Activated T-cell treated with anti-CD3 and anti-CD28 coated beads for 4 hours (primary cell): ENCODE measurements around the gene LATS1.
"Not testable (repeated sequence)": the region's sequence is repeated elsewhere in the genome, so short reads cannot be mapped to it uniquely, and the experiment has no call there.

Source experiments
- DNase-seq: peaks from one replicate; pipeline ENCODE4 v3.0.0-alpha.2; 2020

LATS1 gene

DNA sequence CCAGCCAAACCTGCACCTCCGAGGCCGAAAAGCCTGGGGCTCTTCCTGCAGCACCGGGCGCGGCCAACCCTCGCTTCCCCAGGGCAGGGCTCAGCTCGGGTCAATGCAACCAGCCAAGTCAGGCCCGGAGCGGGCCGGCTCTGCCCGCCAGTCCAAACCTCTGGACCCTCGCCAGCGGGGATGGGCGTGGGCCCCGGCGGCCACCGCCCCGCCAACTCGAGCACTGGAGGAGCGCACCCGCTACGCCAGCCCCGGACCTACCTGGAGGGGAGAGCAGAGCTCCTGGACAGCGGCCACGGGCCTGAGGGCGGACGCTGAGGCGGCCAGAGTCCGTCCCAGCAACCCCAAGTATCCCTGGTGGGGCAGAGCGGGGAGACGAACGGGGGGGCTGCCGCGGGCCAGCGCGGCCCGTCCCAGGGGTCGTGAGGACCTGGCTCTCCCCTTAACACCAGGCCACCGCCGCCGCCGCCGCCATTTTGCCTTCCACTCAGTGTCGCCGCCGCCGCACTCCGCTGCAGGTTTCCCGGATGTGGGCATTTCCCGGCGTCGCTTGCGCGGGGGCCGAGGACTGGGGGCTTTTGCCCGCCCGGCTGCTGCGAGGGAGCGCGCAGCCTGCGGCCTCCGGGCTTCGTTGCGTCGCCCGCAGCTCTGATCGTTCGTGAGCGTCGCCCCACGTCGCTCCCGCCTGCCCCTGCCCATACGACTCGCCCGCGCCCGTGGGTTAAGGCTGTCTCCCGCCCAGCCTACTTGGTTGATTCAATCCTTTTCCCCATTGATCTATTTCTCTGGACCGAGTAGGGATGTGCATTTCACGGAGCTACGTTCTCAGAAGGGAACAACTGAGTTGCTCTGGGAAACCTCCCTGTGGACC lies at the start of gene LATS1:
LATS1 (minus strand) TSS at position 514 of the 871 bp plus-strand sequence. CDS start 15,975 bp downstream, outside the sequence.
- peak; percentile 88 for DNase-seq

DNA sequence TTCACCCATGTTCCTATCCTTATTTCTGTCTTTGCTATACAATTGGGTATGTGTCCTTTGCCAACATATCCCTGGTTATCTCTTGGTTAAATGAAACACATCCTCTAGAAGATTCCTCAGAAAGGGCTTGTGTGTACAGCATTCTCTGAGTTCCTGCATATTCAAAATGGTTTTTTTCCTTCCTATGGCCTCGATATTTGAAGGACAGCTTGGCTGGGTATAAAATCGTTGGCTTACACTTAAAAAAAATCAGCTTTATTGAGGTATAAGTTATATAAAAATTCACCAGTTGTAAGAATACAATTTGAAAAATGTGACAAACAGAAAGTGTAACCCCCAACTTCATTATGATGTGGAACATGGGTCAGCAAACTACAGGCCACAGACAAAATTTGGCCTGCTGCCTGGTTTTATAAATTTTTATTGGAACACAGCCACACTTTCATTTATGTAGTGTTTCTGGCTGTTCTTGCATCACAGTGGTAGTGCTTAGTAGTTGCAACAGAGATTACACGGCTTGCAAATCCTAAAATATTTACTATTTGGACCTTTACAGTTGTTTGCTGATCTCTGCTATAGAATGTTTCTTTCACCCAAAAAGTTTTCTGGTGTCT lies 48.4 kb upstream of the LATS1 start:
- no peak for DNase-seq

DNA sequence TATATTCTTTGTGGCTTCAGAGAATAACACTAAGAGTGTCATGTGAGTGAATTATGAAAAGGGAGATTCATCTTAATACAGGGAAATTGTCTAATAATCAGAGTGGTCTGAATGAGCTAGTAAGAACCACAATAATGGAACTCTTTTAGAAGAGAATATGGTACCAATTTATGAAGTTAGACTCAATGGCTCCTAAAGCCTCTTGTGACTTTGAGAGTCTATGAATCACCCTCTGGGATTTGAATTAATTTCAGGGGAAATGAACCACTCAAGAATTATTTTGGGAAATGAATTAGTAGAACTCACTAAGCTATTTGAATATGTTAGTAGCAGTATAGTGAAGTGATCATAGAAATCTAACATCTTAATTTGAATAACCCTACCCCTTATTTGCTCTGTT lies 46.0 kb upstream of the LATS1 start:
- DNase-seq: no peak

DNA sequence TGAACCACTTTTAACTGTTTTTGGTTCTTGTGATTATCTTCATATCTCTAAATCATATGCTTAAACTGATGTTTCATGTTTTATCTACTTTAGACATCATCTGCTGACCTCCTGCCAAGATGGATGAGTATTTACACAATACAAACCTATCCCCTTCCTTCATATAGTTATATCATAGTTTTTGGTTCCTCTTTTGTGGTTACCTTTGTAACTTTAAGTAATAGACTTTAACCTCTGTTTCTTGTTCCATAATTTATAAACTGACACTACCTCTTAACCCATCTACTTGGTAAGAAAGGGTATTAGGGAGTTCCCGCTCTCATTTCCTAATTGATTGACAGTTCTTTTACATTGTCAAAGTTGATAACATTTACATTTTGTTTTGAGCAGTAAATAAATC lies 43.5 kb upstream of the LATS1 start:
- DNase-seq: no peak

DNA sequence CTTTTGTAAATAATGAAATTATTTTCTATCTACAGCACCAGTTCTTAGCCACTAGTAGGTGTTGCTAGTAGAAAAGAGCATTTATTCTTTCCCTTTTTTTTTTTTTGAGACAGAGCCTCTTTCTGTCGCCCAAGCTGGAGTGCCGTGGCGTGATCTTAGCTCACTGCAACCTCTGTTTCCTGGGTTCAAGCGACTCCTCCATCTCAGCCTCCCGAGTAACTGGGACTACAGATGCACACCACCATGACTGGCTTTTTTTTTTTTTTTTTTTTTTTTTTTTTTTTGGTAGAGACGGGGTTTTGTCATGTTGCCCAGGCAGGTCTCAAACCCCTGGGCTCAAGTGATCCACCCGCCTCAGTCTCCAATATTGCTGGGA lies 38.3 kb upstream of the LATS1 start:
- DNase-seq: no peak

DNA sequence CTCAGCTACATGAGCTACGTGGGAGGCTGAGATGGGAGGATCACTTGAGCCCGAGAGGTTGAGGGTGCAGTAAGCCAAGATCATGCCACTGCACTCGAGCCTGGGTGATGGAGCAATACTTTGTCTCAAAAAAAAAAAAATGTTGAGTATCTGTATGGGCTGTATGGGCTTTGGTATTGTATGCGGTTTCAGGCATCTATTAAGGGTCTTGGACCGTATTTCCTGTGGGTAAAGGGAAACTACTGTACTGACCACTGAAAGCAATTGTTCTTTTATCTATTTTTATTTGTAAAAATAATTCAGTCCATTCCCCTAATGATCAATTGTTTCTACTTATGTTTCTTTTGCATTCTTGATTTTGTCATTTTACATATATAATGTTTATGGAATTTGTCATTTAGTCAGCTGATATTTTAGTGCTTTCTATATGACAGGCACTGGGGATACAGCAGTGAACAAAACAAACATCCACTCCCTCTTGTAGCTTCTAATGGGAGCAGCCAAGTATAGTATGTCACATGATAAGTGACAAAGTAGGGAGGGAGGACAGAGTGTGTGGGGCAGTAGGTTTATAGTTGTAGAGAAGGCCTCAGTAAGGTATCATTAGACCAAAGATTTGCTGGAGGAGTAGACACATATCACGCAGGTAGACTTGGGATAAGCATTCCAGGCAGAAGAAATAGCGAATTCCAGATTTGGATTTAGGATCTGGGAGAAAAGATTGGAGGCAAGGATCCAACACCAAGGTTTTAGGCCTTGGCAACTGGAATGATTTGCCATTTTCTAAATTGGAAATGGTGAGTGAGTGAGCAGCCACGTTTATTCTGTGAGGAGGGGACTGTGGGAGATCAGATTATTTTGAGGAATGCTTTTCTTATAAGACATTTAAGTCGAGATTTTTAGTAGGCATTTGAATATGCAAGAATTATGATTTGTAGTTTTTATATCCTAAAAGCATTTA lies 37.7 kb upstream of the LATS1 start:
- DNase-seq: no peak

DNA sequence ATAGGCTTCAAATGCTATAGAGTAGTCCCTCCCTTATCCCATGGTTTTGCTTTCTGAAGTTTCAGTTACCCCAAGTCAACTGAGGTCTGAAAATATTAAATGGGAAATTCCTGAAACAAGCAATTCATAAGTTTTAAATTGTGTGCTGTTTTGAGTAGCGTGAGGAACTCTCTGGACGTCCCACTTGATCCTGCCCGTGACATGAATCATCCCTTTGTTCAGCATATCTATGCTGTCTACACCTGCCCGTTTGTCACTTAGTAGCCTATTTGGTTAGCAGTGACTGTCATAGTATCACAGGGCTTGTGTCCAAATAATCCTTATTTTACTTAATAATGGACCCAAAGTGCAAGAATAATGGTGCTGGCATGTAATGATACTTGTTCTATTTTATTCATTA lies 36.6 kb upstream of the LATS1 start:
- DNase-seq: no peak

DNA sequence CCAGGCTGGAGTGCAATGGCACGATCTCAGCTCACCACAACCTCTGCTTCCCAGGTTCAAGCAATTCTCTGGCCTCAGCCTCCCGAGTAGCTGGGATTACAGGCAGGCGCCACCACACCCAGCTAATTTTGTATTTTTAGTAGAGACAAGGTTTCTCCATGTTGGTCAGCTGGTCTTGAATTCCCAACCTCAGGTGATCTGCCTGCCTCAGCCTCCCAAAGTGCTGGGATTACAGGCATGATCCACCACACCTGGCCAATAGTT lies 35.4 kb upstream of the LATS1 start:
- not testable (repeated sequence) for DNase-seq

DNA sequence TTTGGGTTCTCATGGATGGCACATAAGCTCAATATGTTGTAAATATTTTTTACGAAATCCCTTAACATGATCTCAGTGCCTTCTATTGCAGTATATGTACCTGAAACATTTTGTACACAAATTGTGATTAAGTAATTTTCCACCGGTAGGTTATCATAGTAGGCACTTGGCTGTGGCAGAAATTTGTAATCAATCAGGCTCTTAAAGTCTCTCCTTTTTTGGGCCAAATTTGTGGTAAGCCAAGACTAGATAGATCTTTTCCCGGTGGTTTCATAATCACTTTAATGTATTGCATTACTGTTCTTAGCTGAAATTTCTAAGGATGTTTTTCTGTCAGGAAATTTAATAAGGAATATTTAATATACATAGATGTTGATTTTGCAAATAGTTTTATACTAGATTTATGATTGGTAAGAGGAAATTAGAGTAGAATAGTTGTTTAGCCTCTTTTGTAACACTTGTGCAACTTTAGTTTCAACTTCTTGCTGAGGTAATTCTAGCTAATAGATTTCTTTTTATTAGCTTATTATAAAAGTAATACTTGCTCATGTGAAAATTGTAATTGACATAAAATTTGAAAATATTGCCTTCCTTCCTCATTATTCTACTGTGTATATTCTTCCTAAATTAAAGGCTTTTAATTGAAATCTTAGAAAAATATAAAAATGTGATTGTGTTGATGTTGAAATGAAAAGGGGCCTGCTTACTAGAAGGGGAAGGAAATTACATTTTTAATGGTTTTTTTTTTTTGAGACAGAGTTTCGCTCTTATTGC lies 34.9 kb upstream of the LATS1 start:
- no peak for DNase-seq

DNA sequence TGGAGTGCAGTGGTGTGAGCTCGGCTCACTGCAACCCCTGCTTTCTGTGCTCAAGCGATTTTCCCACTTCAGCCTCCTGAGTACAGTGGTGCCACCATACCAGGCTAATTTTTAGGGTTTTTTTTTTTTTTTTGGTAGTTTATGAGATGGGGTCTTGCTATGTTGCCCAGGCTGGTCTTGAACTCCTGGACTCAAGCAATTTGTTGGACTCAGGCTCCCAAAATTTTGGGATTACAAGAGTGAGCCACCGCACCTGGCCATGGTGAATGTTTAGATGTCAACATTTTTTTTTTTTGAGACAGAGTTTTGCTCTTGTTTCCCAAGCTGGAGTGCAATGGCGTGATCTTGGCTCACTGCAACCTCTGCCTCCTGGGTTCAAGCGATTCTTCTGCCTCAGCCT lies 34.0 kb upstream of the LATS1 start:
- not testable (repeated sequence) for DNase-seq

DNA sequence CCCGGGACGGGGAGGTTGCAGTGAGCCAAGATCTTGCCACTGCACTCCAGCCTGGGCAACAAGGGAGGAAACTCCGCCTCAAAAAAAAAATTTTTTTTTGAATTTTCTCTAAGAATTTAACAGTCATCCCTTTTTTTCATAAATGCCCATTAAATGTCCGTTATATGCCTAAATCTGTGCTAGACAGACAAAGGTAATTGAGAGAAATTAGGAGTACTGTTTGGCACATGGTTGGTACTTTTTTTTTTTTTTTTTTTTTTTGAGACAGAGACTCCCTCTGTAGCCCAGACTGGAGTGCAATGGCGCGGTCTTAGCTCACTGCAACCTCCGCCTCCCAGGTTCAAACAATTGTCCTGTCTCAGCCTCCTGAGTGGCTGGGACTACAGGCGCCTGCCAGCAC lies 33.3 kb upstream of the LATS1 start:
- DNase-seq: no peak

DNA sequence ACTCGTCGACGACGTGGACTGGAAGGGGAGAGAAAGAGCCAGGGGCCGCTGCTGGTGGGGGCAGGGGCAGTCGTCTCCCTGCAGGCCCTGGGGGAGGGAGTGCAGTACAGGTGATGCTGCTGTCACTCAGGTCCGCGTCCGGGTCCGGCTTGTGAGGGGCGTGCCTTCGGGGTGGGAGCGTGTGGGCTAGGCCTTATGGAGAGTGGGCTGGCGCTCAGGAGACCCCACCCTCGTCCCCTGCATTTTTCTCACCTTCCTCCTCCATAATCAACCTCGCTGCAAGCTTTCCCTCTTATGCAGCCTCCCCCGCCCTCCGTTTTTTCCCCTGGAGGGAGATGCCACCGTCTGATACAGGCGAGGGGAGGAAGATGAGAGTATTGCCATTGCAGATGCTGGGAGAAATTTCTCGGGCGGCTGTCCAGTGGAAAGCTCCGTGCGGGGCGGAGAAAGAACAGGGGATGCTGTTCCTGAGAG lies 32.3 kb upstream of the LATS1 start:
- peak; percentile 36 for DNase-seq

DNA sequence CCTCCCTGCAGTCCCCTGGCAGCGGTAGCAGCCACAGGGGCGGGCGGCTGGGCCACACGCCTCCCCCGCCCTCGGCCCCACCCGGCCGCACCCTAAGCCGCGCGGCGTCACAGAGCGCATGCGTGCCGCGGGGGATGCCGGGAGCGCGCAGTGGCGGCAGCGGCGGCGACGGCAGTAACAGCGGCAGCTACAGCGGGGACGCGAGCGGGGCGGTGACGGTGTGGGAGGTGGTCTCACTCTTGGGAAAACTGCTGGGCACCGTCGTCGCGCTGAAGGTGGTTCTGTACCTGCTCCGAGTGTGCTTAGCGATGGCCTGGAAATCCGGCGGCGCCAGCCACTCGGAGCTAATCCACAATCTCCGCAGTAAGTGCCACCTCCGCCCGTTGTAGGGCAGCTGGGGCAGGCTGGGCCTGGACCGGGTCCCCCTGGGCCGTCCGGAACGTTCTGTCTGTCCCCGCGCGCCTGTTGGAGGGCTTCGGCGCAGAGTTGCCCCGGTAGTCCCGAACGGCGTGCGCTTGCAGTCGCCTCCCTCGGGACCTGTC lies 31.8 kb upstream of the LATS1 start, which contains the start of gene PCMT1:
PCMT1 (plus strand) TSS at position 148 of the 542 bp plus-strand sequence; CDS start at position 309, 161 bp downstream.
- DNase-seq: peak; percentile 85

DNA sequence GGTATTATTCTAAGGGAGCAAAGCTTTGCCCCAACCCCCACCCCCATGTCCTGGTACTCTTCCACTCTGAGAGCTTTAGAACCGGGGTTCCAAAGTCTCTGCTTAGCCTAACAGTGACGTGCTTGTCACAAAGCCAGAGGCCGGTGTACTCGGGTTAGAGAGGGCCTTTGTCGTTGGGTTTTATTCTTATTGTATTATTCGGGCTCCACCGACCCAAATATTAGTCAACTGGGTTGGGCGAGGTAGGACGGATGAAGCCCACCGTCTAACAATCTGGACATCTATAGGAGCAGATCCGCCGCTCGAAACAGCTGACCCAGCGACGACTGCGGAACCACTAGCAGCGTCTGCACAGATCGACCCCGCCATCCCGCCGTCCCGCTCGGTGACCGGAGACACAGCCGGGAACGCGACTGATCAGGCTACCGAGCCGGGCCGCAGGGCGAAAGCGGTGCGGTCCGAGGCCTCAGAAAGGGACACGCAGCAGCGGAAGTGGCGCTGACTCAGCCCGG lies 31.2 kb upstream of the LATS1 start:
- not testable (repeated sequence) for DNase-seq

DNA sequence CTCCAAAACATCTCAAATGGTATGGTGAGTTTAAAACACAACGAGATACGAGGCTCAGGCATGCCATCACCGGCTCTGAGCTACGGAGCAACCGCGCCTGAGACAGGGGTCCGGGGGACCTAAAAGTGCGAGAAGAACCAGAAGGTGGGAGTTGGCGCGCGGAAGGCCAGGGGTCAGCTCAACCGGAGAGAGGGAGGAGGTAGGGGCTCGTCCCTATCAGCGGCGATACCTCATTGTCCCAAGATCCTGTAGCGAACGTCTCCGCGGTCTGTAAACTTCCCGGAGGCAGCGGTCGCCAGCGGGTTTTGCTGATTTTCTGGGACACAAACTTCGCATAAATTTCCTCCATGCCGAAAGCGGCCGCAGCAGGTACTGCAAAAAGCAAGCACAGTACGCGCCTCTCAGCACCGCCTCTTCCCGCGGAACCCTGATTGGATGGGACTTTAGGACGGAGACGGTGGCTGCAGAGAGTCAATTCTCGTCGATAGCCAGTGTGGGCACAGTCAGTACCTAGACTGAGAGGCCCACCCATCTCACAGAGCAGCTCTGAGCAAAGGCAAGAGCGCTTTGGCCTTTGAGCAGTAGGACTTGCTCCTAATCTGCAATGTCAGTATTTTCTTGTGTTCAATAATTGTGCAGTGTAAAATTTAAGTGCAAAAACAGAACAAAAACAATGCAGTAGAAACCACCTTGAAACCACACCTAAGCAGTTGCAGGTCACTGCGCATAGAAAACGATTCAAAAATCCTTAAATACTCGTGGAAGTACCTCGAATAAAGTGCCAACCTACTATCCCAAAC lies 28.4 kb upstream of the LATS1 start, which contains the start of gene NUP43:
NUP43 (minus strand) TSS at position 383 of the 800 bp plus-strand sequence; CDS start at position 349, 34 bp downstream.
- peak; percentile 88 for DNase-seq

DNA sequence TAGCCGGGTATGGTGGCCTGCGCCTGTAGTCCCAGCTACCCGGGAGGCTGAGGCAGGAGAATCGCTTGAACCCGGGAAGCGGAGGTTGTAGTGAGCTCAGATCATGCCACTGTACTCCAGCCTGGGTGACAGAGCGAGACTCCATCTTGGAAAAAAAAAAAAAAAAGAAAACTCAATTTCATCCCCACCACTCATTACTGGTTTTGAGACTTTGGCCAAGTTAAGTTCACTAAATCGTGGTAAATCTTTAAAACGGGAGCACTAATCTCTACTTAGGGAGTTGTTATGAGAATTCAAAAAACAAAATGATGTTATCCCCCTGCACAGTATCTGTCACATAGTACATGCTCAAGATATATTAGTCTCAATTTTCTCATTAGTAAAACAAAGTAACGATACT lies 27.4 kb upstream of the LATS1 start:
- not testable (repeated sequence) for DNase-seq

DNA sequence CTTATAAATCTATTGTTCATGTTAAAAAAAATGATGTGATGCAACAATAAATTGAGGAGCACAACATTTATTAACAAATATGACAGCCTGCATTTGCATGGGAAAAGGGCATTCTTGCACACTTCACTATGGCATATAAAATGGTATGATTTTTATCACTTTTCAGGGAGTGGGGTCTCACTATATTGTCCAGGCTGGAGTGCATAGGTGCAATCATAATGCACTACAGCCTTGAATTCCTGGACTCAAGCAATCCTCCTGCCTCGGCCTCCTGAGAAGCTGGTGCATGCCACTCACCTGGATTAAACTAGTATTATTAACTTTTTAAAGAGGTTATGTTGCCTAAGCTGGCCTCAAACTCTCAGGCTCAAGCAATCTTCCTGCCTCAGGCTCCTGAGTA lies 17.0 kb upstream of the LATS1 start:
- DNase-seq: no peak

DNA sequence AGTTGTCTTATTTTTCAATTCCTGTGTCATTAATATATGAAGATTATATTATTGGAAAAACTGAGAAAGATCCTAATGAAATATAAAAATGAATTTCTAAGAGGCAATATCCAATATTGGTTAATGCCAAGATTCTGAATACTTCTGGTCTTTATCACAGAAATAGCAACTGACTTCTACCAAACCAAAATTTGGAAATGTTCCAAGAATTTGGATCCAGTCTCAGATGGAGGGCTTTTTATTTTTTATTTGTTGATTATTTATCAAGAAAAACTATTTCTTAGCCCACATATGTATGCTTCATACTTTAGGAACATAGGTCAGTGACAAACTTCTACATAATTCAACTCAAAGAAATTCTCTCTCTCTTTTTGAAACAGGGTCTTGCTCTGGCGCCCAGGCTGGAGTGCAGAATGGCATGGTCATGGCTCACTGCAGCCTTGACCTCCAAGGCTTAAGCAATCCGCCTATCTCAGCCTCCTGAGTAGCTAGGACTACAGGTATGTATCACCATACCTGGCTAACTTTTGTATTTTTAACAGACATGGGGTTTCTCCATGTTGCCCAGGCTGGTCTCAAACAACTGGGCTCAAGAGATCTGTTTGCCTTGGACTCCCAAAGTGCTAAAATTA lies 15.3 kb upstream of the LATS1 start:
- DNase-seq: no peak

DNA sequence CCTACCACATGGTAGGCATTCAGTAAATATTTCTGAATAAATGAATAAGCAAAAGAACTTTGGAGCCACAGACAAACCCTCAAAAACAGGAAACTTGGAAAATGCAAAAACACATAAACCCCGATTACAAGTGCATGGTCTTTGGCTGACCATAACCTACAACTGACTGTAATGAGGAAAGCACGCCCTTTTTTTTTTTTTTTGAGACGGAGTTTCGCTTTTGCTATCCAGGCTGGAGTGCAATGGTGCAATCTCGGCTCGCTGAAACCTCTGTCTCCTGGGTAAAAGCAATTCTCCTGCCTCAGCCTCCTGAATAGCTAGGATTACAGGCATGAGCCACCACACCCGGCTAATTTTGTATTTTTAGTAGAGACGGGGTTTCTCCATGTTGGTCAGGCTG lies 11.9 kb upstream of the LATS1 start:
- no peak for DNase-seq

DNA sequence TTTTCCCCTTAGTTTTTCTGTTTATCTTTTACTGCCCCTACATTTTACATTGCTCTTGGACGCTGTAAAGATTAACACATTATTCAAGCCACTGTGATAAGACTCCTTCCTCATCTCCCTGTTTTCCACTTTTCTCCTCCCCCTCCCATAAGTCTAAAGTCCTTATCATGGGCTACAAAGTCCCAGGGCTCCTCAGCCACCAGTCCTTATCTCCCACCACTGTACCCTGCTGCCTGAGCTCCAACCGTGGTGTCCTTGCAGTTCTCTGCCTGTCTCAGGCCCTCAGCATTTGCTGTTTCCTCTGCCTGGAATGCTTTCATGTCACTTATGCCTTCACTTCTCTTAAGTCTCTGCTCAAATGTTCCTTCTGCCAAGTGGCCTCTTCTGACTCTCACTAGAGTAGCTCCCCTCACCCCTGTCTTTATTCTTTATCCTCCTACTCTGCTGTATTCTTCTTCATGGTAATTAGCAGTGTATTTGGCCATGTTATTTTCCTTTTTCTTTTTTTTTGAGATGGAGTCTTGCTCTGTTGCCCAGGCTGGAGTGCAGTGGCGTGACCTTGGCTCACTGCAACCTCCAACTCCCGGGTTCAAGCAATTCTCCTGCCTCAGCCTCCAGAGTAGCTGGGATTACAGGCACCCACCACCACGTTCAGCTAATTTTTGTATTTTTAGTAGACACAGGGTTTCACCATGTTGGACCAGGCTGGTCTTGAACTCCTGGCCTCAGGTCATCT lies 10.8 kb upstream of the LATS1 start:
- no peak for DNase-seq
